Measurements from ENCODE around the gene ZMYND8.

ZMYND8 gene

DNA sequence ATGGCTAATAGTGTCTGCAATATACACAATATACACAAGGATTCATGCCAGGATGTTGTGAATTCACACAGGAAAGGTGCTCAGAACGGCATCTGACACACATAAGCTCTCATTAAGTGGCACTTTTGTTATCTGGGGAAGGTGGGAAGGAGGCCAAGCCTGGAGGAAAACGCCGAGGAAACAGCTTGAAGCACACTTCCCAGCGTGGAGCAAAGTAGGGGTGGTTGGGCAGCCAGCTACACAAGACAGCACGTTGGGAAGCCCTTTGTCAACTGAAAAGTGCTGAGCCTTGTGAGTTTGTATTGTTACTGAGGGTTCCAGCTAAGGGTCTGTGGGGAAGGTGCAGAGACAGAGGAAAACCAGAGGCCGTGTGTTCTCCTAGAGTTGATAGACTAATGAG is 181.0 kb downstream of the ZMYND8 start:
- TF ChIP-seq, protein P1, sequence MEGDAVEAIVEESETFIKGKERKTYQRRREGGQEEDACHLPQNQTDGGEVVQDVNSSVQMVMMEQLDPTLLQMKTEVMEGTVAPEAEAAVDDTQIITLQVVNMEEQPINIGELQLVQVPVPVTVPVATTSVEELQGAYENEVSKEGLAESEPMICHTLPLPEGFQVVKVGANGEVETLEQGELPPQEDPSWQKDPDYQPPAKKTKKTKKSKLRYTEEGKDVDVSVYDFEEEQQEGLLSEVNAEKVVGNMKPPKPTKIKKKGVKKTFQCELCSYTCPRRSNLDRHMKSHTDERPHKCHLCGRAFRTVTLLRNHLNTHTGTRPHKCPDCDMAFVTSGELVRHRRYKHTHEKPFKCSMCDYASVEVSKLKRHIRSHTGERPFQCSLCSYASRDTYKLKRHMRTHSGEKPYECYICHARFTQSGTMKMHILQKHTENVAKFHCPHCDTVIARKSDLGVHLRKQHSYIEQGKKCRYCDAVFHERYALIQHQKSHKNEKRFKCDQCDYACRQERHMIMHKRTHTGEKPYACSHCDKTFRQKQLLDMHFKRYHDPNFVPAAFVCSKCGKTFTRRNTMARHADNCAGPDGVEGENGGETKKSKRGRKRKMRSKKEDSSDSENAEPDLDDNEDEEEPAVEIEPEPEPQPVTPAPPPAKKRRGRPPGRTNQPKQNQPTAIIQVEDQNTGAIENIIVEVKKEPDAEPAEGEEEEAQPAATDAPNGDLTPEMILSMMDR (IDR thresholded peaks at IDR 0.05; ENCODE audit: low read depth, low read length, missing control alignments): no peak
- DNase-seq (ENCODE audit: low read depth): no peak
- H3K4me3 ChIP-seq (ENCODE audit: low read depth, low read length): no peak overlapping the region

DNA sequence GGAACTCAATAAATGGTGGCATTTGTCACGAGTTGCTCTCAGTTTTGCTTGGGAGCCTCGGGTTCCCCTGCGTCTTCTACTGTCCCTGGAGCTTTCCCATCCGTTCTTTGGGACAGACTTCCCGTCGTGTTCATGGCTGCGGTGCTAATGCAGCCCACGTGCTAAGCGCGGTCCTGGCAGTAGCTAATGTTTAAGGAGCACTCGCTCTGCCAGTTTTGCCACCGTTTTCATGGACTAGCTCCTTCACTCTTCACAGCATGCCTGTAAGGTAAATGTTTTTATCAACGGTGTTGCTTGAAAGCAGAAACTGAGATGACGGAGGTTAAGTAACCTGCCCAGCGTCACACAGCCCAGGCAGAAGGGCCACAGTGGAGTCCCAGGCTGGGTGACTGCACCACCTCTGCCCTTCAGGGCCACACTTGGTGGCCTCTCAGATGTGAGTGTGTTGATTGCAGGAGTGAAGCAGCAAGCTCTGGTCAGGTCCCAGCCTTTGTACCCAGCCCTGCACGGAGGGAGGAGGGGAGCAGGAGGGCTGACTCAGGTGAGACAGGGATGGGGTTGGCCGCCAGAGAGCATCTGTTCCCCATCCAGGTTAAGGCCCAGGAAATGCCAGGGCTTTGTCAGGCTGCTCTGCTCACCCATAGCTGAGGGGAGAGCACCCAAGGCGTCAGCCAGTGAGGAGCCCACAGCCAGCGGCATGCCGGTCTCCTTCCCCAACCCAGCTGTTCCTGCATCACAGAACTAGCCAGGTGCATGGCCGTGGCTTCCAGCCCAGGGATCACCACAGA is 181.8 kb downstream of the ZMYND8 start:
- TF ChIP-seq, protein P1 (IDR thresholded peaks at IDR 0.05; ENCODE audit: low read depth, low read length, missing control alignments): no peak
- no peak overlapping the region for H3K4me3 ChIP-seq (ENCODE audit: low read depth, low read length)
- DNase-seq (ENCODE audit: low read depth): no peak

DNA sequence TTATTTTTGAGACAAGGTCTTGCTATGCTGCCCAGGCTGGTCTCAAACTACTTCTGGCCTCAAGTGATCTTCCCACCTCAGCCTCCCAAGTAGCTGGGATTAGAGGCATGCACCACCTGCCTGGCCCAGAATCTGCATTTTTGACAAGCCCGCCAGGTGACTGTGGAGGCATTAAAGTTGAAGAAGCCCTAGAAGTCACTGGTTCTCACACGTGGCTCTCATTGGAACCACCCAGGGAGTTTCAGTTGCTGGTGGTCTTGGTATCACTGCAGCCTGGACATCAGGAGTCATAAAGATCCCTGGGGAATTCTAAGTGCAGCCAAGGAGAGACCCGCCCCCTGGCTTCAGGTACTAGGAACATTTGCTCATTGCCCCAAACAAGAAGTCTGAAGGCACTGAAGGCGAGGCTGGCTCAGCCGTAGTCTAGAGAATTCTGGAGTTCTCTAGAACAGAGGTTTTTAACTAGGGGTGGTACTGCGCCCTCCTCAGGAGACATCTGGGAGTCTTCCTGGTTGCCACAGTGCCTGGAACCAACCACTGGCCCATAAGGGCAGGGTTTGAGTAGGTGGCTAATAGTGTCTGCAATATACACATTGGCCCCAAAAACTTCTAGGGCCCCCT is 182.8 kb downstream of the ZMYND8 start:
- no peak for DNase-seq (ENCODE audit: low read depth)
- TF ChIP-seq, protein P1 (IDR thresholded peaks at IDR 0.05; ENCODE audit: low read depth, low read length, missing control alignments): peak; percentile 14
- no peak overlapping the region for H3K4me3 ChIP-seq (ENCODE audit: low read depth, low read length)

DNA sequence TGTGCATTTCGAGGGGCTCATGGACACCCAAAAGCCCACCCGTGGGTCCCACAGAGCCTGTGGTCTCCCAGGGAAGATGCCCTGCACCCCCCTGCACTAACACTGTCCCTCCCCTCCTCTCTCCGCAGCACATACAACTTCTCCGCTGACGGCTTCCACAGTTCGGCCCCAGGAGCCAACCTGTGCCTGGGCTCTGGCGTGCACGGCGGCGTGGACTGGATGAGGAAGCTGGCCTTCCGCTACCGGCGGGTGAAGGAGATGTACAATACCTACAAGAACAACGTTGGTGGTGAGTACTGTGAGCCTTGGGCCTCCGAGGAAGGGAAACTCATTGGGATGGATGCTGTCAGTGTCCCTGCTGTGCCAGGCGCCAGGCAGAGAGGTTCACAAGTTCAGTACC is 183.9 kb downstream of the ZMYND8 start:
- H3K4me3 ChIP-seq (ENCODE audit: low read depth, low read length): no peak overlapping the region
- DNase-seq (ENCODE audit: low read depth): no peak
- TF ChIP-seq, protein P1 (IDR thresholded peaks at IDR 0.05; ENCODE audit: low read depth, low read length, missing control alignments): no peak

DNA sequence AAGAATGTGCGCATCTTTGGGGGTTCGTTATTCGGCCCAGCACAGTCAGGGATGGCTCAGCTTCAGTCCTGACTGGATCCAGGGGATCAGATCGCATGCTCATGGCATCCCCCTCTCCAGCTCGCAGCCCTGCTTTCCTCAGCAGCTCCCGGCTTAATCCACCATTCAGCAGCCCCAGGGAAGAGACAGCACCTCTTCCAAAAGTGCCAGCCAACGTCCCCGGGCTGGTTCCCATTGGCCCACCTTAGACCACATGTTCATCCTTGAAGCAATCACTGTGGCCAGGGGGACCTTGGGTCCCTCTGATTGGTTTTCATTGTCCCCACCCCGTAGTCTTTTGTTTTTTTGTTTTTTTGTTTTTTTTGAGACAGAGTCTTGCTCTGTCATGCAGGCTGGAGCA is 188.7 kb downstream of the ZMYND8 start:
- TF ChIP-seq, protein P1 (IDR thresholded peaks at IDR 0.05; ENCODE audit: low read depth, low read length, missing control alignments): no peak
- DNase-seq (ENCODE audit: low read depth): no peak
- no peak overlapping the region for H3K4me3 ChIP-seq (ENCODE audit: low read depth, low read length)

DNA sequence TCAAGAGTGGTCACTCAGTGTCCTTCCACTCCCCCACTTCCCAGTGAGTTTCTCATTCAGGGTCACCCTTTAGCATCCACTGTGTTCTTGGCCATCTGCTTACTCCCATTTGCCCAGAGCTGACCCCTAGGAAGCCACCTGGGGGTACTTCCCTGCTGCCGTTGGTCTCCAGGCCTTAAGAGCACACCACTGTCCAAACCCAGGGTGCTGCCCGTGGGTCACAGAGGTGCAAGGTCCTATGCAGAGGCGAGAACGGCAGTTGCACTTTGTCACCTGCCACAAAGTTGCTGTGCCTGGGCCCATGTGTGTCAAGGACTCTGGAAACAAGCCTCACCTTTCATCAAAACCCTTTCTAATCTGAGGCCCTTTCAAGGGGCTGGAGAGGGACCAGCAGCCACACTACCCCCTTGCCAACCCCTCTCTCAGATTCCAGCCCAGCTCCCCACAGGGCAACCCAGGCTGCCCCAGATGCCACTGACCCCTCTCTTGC is 191.1 kb downstream of the ZMYND8 start:
- H3K4me3 ChIP-seq (ENCODE audit: low read depth, low read length): no peak overlapping the region
- TF ChIP-seq, protein P1 (IDR thresholded peaks at IDR 0.05; ENCODE audit: low read depth, low read length, missing control alignments): no peak
- DNase-seq (ENCODE audit: low read depth): no peak
